Activated CD4-positive, alpha-beta memory T cell treated with anti-CD3 and anti-CD28 coated beads, Interleukin-2, amount 10 ng/mL, durations not matched to agents 7 days and 5 days (primary cell): Measurements from ENCODE around the gene PIAS1. TPM values are rescaled to one million over a fixed set of nuclear protein-coding genes. Genes with fewer than 3 reads are reported as not detected.
"Not testable (repeated sequence)": the region's sequence is repeated elsewhere in the genome, so short reads cannot be mapped to it uniquely, and the experiment has no call there.

Experiments used
- CTCF ChIA-PET: fragments of 350-600 bp; sonication (Branson Sonifier 250); formaldehyde crosslinking; loops from one replicate; lab custom pipeline; 2021; ENCODE audit warnings: antibody characterized with exemption, inconsistent platforms; lab: Charles Lee
- POLR2A ChIA-PET: fragments of 350-600 bp; sonication (Branson Sonifier 250); formaldehyde crosslinking; loops from one replicate; lab custom pipeline; 2021; ENCODE audit warnings: antibody characterized with exemption; lab: Charles Lee
- DNase-seq: peaks from one replicate; pipeline ENCODE4 v3.0.0-alpha.2; 2020
- H3K27ac Mint-ChIP-seq: one replicate; pipeline ENCODE4 v1.8.0; 2021; ENCODE audit warnings: mild to moderate bottlenecking, mixed read lengths
- H3K27me3 Mint-ChIP-seq: one replicate; pipeline ENCODE4 v1.8.0; 2021; ENCODE audit warnings: mixed read lengths
- H3K36me3 Mint-ChIP-seq: one replicate; pipeline ENCODE4 v1.8.0; 2021; ENCODE audit warnings: low read depth, mixed read lengths
- H3K4me1 Mint-ChIP-seq: one replicate; pipeline ENCODE4 v1.8.0; 2021; ENCODE audit warnings: mixed read lengths
- H3K4me3 Mint-ChIP-seq: one replicate; pipeline ENCODE4 v1.8.0; 2021; ENCODE audit warnings: mild to moderate bottlenecking, mixed read lengths
- H3K9me3 Mint-ChIP-seq: one replicate; pipeline ENCODE4 v1.8.0; 2021; ENCODE audit warnings: mixed read lengths
- total RNA-seq, 2 experiments: library from RNA; stranded (reverse); gene quantifications; one replicate each; pipeline ENCODE4 v1.2.3, GENCODE V29; 2021

The PIAS1 gene
- total RNA-seq, 2 experiments from 2014 or later = 39.1 to 43.4 TPM

- no peaks in the 10 kb centered on the region for H3K36me3 Mint-ChIP-seq
- H3K4me1 Mint-ChIP-seq = peaks cover 47% of the 10 kb centered on the region
- CTCF ChIA-PET = no interaction called here
- no peaks in the 10 kb centered on the region for H3K27me3 Mint-ChIP-seq
- POLR2A ChIA-PET = interaction anchor here (0.6 to 1.1 kb wide), 3 partner anchors 9 to 183 kb away, joined by 3 to 4 read pairs (median 3); partner anchors contain the start of gene CLN6
- DNase-seq = no peak
- H3K27ac Mint-ChIP-seq = peak overlapping the region; percentile 54
- no peaks in the 10 kb centered on the region for H3K9me3 Mint-ChIP-seq
- no peak overlapping the region for H3K4me3 Mint-ChIP-seq
Observed at GRCh38 chr15:68206711-68207151, 152.6 kb downstream of the PIAS1 start.

DNA sequence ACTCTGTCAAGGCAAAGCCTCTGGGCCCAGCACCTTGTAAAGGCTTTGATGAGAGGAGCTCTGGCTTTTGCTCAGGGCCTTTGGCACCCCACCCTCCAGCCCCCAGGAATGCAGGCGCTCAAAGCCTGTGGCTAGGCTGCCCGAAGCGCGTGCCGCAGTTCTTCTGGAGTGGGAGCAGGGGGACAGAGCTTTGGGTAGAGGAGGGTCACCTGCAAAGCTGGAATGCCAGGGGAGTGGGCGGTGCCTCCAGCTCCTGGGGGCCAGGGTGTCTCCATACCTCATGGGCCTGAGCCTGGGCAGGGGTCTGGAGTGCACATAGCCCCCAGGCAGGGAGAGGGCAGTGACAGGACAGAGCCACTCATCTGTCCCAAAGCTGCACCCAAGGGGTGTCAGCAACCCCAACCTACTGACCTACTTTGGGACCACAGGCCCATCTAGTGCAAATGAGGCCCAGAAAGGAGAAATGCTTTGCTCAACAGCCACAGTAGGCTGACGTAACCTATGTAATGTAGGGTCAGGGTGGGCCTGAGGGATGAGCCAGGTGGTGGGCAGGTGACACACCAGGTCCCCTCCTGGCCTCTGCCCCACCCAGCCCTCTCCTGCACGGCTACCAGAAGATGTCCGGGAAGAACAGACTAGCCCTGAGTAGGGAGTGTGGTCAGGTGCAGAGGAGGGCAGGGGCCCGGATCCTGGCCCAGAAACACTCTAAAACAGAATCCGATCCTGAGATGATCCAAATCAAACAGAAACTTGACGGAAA, 153.2 kb downstream of the PIAS1 start:
- no peaks in the 10 kb centered on the region for H3K9me3 Mint-ChIP-seq
- H3K36me3 Mint-ChIP-seq = no peaks in the 10 kb centered on the region
- CTCF ChIA-PET = no interaction called here
- no peak for DNase-seq
- H3K27ac Mint-ChIP-seq = peak overlapping the region; percentile 62
- no peaks in the 10 kb centered on the region for H3K27me3 Mint-ChIP-seq
- POLR2A ChIA-PET = interaction anchor here (0.6 to 1.0 kb wide), 2 partner anchors 22 to 182 kb away, joined by 3 to 4 read pairs; partner anchors contain the start of gene CLN6
- peaks cover 46% of the 10 kb centered on the region for H3K4me1 Mint-ChIP-seq
- no peak overlapping the region for H3K4me3 Mint-ChIP-seq

DNA sequence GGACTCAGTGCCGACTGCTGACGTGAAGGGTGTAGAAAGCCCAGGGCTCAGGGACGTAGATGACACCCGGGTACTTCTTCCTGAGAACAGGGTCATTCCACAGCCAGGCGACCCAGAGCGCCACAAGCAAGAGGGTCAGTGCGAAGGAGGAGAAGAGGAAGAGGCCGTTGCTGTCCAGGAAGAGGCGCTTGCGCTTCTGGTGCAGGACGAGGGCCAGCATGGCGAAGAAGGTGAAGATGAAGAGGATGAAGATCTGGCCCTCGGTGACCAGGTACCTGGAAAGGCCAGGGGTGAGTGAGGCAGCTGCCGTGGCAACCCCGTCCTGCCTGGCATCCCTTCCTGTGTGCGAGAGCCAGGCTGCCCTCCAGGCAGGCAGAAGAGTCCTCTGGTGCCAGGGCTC, 154.0 kb downstream of the PIAS1 start:
- ChIA-PET CTCF (no interaction called here), POLR2A (interaction anchor here (3.5 kb wide), 1 partner anchor 20 kb away, joined by 17 read pairs; the partner anchor contains the start of gene CLN6)
- Mint-ChIP-seq H3K27me3 (no peaks in the 10 kb centered on the region), H3K36me3 (no peaks in the 10 kb centered on the region), H3K27ac (peak overlapping the region; percentile 86), H3K4me1 (peaks cover 46% of the 10 kb centered on the region), H3K4me3 (no peak overlapping the region), H3K9me3 (no peaks in the 10 kb centered on the region)
- DNase-seq = no peak

GRCh38 chr15:68208636-68209240, 154.6 kb downstream of the PIAS1 start:
- Mint-ChIP-seq H3K36me3 (no peaks in the 10 kb centered on the region), H3K27ac (peak overlapping the region; percentile 86), H3K27me3 (no peaks in the 10 kb centered on the region), H3K9me3 (no peaks in the 10 kb centered on the region), H3K4me1 (peaks cover 41% of the 10 kb centered on the region), H3K4me3 (peak overlapping the region; percentile 59)
- ChIA-PET CTCF (no interaction called here), POLR2A (interaction anchor here (0.6 to 3.5 kb wide), 4 partner anchors 11 to 583 kb away, joined by 3 to 17 read pairs (median 5); partner anchors contain the start of genes CLN6 and PIAS1)
- peak; percentile 36 for DNase-seq

GRCh38 chr15:68209272-68209671, 155.2 kb downstream of the PIAS1 start:
- H3K4me3 Mint-ChIP-seq = peak overlapping the region; percentile 59
- DNase-seq = no peak
- no peaks in the 10 kb centered on the region for H3K36me3 Mint-ChIP-seq
- peak overlapping the region; percentile 86 for H3K27ac Mint-ChIP-seq
- H3K9me3 Mint-ChIP-seq = no peaks in the 10 kb centered on the region
- CTCF ChIA-PET = no interaction called here
- H3K27me3 Mint-ChIP-seq = no peaks in the 10 kb centered on the region
- peaks cover 41% of the 10 kb centered on the region for H3K4me1 Mint-ChIP-seq
- POLR2A ChIA-PET = interaction anchor here (0.6 to 3.5 kb wide), 4 partner anchors 12 to 582 kb away, joined by 3 to 17 read pairs (median 5); partner anchors contain the start of genes CLN6 and PIAS1

DNA sequence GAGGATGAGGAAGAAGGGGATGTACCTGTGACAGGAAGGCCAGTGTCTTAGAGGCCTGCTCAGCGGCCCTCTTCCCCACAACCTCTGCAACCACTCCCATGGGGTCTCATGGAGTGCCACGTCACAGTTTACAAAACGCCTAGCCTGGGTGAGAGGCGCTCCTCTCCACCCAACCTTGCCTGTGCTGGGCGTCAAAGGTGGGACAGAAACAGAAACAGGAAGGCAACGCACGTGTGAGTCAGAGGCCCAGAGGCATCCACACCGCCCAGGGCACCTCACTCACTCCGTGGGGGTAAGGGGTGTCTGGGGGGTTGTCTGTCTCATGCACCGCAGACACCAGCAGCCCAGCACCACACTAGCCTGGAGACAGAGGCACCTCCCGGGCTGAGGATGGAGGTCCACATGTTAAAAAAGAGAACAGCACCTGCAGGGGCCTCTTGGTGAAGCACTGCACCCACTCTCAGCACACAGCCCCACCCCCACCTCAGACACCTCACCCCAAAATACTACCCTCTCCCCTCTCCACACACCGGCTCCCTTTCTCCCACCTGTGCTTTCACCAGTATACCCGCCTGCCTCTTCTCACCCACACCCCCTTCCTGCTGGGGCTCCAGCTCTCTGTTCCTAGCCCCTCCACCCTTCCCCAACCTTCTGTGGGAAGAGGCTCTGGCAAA, 155.8 kb downstream of the PIAS1 start:
- no peaks in the 10 kb centered on the region for H3K9me3 Mint-ChIP-seq
- ChIA-PET POLR2A (interaction anchor here (1.5 to 3.5 kb wide), 3 partner anchors 12 to 156 kb away, joined by 4 to 17 read pairs (median 6); partner anchors contain the start of genes CLN6 and PIAS1), CTCF (interaction anchor here (1.1 kb wide), 1 partner anchor 10 kb away, joined by 5 read pairs; no protein-coding TSS in a partner anchor)
- H3K27me3 Mint-ChIP-seq = no peaks in the 10 kb centered on the region
- peaks cover 37% of the 10 kb centered on the region for H3K4me1 Mint-ChIP-seq
- DNase-seq = peak; percentile 43
- no peaks in the 10 kb centered on the region for H3K36me3 Mint-ChIP-seq
- peak overlapping the region; percentile 86 for H3K27ac Mint-ChIP-seq
- peak overlapping the region; percentile 4 for H3K4me3 Mint-ChIP-seq

GRCh38 chr15:68210409-68210756, 156.3 kb downstream of the PIAS1 start:
- Mint-ChIP-seq H3K9me3 (no peaks in the 10 kb centered on the region), H3K36me3 (no peaks in the 10 kb centered on the region), H3K4me3 (no peak overlapping the region), H3K4me1 (peaks cover 36% of the 10 kb centered on the region), H3K27me3 (no peaks in the 10 kb centered on the region), H3K27ac (no peak overlapping the region)
- CTCF ChIA-PET = interaction anchor here (1.1 to 1.4 kb wide), 3 partner anchors 9 to 25 kb away, joined by 3 to 6 read pairs (median 5); no protein-coding TSS in a partner anchor
- no peak for DNase-seq
- POLR2A ChIA-PET = interaction anchor here (1.5 to 3.5 kb wide), 3 partner anchors 13 to 156 kb away, joined by 4 to 17 read pairs (median 6); partner anchors contain the start of genes CLN6 and PIAS1

DNA sequence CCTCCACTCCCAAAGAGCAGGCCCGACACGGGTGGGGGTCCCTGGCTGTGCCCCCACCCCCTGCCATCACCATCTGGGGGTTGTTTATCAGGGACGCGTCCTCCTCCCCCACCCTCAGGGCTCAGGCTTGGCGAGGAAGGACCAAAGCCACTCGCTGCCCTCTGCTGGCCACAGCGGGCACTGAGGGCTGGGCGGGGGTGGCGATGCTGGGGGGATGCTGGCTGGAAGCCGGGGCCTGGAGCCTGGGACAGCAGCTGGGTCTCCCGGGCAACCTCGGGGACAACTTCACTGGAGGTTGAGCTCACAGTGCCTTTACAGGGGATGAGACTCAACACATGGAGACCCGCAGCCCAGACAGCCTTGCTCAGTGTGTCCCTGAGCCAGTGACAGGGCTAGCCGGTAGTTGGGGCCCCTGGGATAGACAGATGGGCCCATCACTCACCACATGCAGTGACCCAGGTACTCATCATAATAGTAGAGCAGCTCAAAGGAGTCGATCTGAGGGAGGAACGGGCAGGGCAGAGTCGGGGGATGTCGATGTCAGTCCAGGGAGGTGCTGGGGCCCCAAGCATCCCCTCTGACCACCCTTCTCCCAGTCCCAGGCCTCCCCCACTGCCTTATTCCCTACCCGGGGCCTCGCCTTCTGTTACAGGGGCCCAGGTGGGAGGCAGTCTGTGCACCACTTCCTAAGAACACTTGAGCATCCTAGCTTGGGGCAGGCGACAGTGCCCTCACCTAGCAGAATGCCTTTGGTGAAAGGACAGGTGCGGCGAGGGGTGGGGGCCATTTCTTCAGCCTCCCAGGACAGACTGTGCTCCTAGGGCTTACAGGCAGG, 156.9 kb downstream of the PIAS1 start:
- Mint-ChIP-seq H3K4me1 (peaks cover 35% of the 10 kb centered on the region), H3K27me3 (no peaks in the 10 kb centered on the region), H3K36me3 (peaks cover 3% of the 10 kb centered on the region), H3K4me3 (no peak overlapping the region), H3K9me3 (no peaks in the 10 kb centered on the region), H3K27ac (peak overlapping the region; percentile 58)
- peak; percentile 56 for DNase-seq
- ChIA-PET POLR2A (interaction anchor here (3.5 kb wide), 1 partner anchor 18 kb away, joined by 17 read pairs; the partner anchor contains the start of gene CLN6), CTCF (interaction anchor here (1.1 to 1.4 kb wide), 4 partner anchors 8 to 25 kb away, joined by 3 to 6 read pairs (median 4); no protein-coding TSS in a partner anchor)

GRCh38 chr15:68211656-68212320, 157.7 kb downstream of the PIAS1 start:
- H3K4me1 Mint-ChIP-seq = peaks cover 28% of the 10 kb centered on the region
- H3K4me3 Mint-ChIP-seq = no peak overlapping the region
- H3K9me3 Mint-ChIP-seq = no peaks in the 10 kb centered on the region
- no peak for DNase-seq
- ChIA-PET POLR2A (no interaction called here), CTCF (interaction anchor here (1.2 to 1.4 kb wide), 3 partner anchors 13 to 26 kb away, joined by 3 to 6 read pairs (median 3); no protein-coding TSS in a partner anchor)
- H3K27ac Mint-ChIP-seq = no peak overlapping the region
- H3K36me3 Mint-ChIP-seq = peaks cover 10% of the 10 kb centered on the region
- no peaks in the 10 kb centered on the region for H3K27me3 Mint-ChIP-seq

DNA sequence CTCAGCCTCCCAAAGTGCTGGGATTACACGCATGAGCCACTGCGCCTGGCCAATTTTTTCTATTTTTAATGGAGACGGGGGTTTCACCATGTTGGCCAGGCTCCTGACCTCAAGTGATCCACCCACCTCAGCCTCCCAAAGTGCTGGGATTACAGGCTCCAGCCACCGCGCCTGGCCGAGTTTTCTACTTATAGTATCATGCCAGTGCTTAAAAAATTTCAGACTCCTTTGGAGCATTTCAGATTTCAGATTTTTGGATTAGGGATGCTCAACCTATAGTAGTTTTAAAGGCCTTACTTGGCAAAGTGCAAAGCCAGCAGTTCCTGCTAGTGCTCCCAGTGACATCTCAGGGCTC, 159.4 kb downstream of the PIAS1 start:
- Mint-ChIP-seq H3K36me3 (peaks cover 16% of the 10 kb centered on the region), H3K4me1 (peaks cover 20% of the 10 kb centered on the region)
- CTCF ChIA-PET, H3K9me3 Mint-ChIP-seq, DNase-seq, POLR2A ChIA-PET, H3K27me3 Mint-ChIP-seq, H3K27ac Mint-ChIP-seq, H3K4me3 Mint-ChIP-seq: not testable (repeated sequence)

DNA sequence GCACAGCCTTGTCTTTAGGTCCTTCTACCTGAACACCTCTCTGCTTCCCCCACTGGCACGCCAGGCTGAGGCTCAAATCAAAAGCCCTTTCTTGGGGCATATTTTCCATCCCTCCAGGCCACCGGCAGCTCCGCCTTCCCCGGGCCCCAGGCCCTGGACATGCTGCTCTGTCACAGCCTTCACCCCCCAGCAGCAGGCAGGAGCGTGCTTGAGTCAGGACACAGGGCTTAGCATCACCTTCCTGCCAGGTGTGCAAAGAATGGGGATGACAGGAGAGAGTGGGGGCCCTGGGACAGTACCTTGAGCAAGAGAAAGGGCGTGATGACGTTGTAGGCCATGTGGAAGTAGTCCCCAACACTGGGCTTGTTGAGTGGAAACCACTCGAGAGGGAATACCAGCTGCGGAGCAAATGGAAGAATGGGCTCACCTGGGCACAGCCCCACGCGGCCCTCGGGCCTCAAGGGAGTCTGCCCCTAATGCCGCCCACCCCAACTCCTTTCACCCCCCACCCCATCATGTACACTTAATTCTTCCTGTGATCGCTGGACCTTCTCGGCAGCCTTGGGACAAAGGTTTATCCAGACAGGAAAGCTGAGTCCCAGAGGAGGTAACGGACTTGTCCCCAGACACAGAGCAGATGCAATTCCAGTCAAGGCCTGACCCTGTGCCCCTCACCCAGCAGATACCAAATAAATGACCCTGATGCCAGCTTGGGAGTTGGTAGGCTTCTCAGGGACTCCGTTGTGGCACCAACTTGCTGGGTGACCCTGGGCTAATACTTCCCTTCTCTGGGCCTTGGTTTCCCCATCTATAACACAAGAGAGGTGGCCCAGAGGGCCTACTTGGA, 160.1 kb downstream of the PIAS1 start:
- H3K4me1 Mint-ChIP-seq = peaks cover 13% of the 10 kb centered on the region
- H3K36me3 Mint-ChIP-seq = peaks cover 16% of the 10 kb centered on the region
- H3K4me3 Mint-ChIP-seq = no peak overlapping the region
- H3K27ac Mint-ChIP-seq = no peak overlapping the region
- no peaks in the 10 kb centered on the region for H3K9me3 Mint-ChIP-seq
- CTCF ChIA-PET = no interaction called here
- DNase-seq = no peak
- POLR2A ChIA-PET = no interaction called here
- no peaks in the 10 kb centered on the region for H3K27me3 Mint-ChIP-seq
